ENCODE data around the gene CELA2A. TPM values are rescaled to one million over a fixed set of nuclear protein-coding genes. Genes with fewer than 3 reads are reported as not detected.

Gene CELA2A
- total RNA-seq, 4 donors from 2014 or later: not detected

GRCh38 chr1:15413563-15414444 lies 42.7 kb upstream of the CELA2A start:
- no peak for TF ChIP-seq POLR2A (IDR thresholded peaks at IDR 0.05)
- TF ChIP-seq, protein P1, sequence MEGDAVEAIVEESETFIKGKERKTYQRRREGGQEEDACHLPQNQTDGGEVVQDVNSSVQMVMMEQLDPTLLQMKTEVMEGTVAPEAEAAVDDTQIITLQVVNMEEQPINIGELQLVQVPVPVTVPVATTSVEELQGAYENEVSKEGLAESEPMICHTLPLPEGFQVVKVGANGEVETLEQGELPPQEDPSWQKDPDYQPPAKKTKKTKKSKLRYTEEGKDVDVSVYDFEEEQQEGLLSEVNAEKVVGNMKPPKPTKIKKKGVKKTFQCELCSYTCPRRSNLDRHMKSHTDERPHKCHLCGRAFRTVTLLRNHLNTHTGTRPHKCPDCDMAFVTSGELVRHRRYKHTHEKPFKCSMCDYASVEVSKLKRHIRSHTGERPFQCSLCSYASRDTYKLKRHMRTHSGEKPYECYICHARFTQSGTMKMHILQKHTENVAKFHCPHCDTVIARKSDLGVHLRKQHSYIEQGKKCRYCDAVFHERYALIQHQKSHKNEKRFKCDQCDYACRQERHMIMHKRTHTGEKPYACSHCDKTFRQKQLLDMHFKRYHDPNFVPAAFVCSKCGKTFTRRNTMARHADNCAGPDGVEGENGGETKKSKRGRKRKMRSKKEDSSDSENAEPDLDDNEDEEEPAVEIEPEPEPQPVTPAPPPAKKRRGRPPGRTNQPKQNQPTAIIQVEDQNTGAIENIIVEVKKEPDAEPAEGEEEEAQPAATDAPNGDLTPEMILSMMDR (IDR thresholded peaks at IDR 0.05): no peak
- H3K4me1 ChIP-seq: peaks cover 34 to 92% (median 74%) of the 10 kb centered on the region in 3 donors

GRCh38 chr1:15414445-15414983 lies 42.0 kb upstream of the CELA2A start:
- DNase-seq: no peak
- H3K27ac ChIP-seq: peak overlapping the region in 1 of 4 donors; percentile 87
- H3K36me3 ChIP-seq: peaks cover 0 to 13% (median 0%) of the 10 kb centered on the region in 3 donors
- H3K27me3 ChIP-seq: no peaks in the 10 kb centered on the region
- intact Hi-C loops (cut with DNase I): no loop called here
- peaks cover 40 to 93% (median 75%) of the 10 kb centered on the region in 3 donors for H3K4me1 ChIP-seq
- 88 to 97% methylated on average over 4 to 9 of the region's 10 CpGs for WGBS, 2 donors
- H3K9me3 ChIP-seq: no peaks in the 10 kb centered on the region
- no peak for TF ChIP-seq POLR2A (IDR thresholded peaks at IDR 0.05)
- TF ChIP-seq, protein P1 (IDR thresholded peaks at IDR 0.05): no peak
- no peak overlapping the region for H3K4me3 ChIP-seq

More at GRCh38 chr1:15413563-15414444, 42.7 kb upstream of the CELA2A start:
- intact Hi-C loops (cut with DNase I): no loop called here
- H3K27me3 ChIP-seq: no peaks in the 10 kb centered on the region
- no peak for DNase-seq
- H3K27ac ChIP-seq: peak overlapping the region in 3 of 4 donors; percentile 21 to 90 (median 87)
- WGBS, 2 donors: 72 to 85% methylated on average over 10 to 16 of the region's 20 CpGs
- peaks cover 0 to 13% (median 0%) of the 10 kb centered on the region in 3 donors for H3K36me3 ChIP-seq
- H3K9me3 ChIP-seq: no peaks in the 10 kb centered on the region
- no peak overlapping the region for H3K4me3 ChIP-seq

GRCh38 chr1:15417059-15417934 lies 39.2 kb upstream of the CELA2A start:
- DNase-seq: no peak
- TF ChIP-seq POLR2A (IDR thresholded peaks at IDR 0.05): no peak
- TF ChIP-seq, protein P1 (IDR thresholded peaks at IDR 0.05): no peak
- H3K27ac ChIP-seq: peak overlapping the region; percentile 80 to 88 (median 84)
- H3K36me3 ChIP-seq: peaks cover 0 to 21% (median 0%) of the 10 kb centered on the region in 3 donors
- intact Hi-C loops (cut with DNase I): no loop called here
- H3K4me3 ChIP-seq: peak overlapping the region in 1 of 4 donors; percentile 26
- 26% methylated on average over 18 of the region's 18 CpGs for WGBS, 2 donors
- no peaks in the 10 kb centered on the region for H3K9me3 ChIP-seq
- H3K4me1 ChIP-seq: peaks cover 32 to 87% (median 65%) of the 10 kb centered on the region in 3 donors
- H3K27me3 ChIP-seq: no peaks in the 10 kb centered on the region

- Histone ChIP-seq H3K9me3 (no peaks in the 10 kb centered on the region), H3K27me3 (no peaks in the 10 kb centered on the region), H3K4me3 (no peak overlapping the region), H3K4me1 (peaks cover 32 to 84% (median 54%) of the 10 kb centered on the region in 3 donors), H3K27ac (peak overlapping the region in 3 of 4 donors; percentile 13 to 55 (median 13)), H3K36me3 (peaks cover 0 to 28% (median 0%) of the 10 kb centered on the region in 3 donors)
- no peak for TF ChIP-seq POLR2A (IDR thresholded peaks at IDR 0.05)
- TF ChIP-seq, protein P1 (IDR thresholded peaks at IDR 0.05): no peak
- DNase-seq: no peak
- WGBS, 2 donors: 43 to 83% methylated on average over 8 to 13 of the region's 18 CpGs
- intact Hi-C loops (cut with DNase I): no loop called here
Measured at GRCh38 chr1:15418806-15419515, 37.6 kb upstream of the CELA2A start.

Data from esophagus squamous epithelium (tissue), 5 donors.